Endothelial cell of umbilical vein (primary cell): ENCODE results near the gene PAX5. TPM values are rescaled to one million over a fixed set of nuclear protein-coding genes. Genes with fewer than 3 reads are reported as not detected.

ENCODE experiments used
- BruUV-seq: library from RNA; stranded (reverse); fragments of 400-500 nt; replicated peaks from 2 replicates; lab custom pipeline; 2021; lab: Mats Ljungman, UMichigan
- CTCF ChIA-PET: fragments of 300-600, 350-600 bp; sonication (Branson Sonifier 250); formaldehyde crosslinking; loops from one replicate; lab custom pipeline; 2021; ENCODE audit warnings: antibody characterized with exemption, inconsistent platforms; lab: Charles Lee
- POLR2A ChIA-PET: fragments of 300-600, 350-600 bp; sonication (Branson Sonifier 250); formaldehyde crosslinking; loops from one replicate; lab custom pipeline; 2021; ENCODE audit warnings: antibody characterized with exemption, inconsistent platforms; lab: Charles Lee
- DNase-seq: peaks from one replicate; pipeline ENCODE4 v3.0.0-alpha.2; 2011; ENCODE audit warnings: low read depth, low spot score
- FAIRE-seq: peaks from 2 replicates; lab custom pipeline; 2011; peaks lifted over from hg19 to GRCh38; lab: Jason Lieb, UNC
- H2AFZ ChIP-seq: 2 replicates; pipeline ENCODE4 v1.6.0; 2012; ENCODE audit warnings: low read depth, low read length, control low read depth, inconsistent platforms
- H3K27ac ChIP-seq: 2 replicates; pipeline ENCODE4 v1.5.1; 2011; ENCODE audit warnings: low read depth, mild to moderate bottlenecking, control low read depth, low read length, moderate library complexity; ENCODE audit not compliant: insufficient read depth
- H3K27me3 ChIP-seq, 2 experiments: 2 replicates each; pipeline versions ENCODE4 v1.6.0 to v1.6.1; 2011; ENCODE audit warnings: low read length in 2 of 2, mixed read lengths in 1 of 2; ENCODE audit not compliant: control insufficient read depth in 2 of 2, insufficient read depth in 2 of 2
- H3K36me3 ChIP-seq, 2 experiments: 2 replicates in 1 of 2; 3 replicates in 1 of 2; pipeline ENCODE4 v1.5.1; 2011; ENCODE audit warnings: low read length in 2 of 2, mild to moderate bottlenecking in 1 of 2, moderate library complexity in 1 of 2; ENCODE audit not compliant: control insufficient read depth in 2 of 2, insufficient read depth in 2 of 2; ENCODE audit errors: extremely low read depth in 1 of 2
- H3K4me1 ChIP-seq: 3 replicates; pipeline ENCODE4 v1.5.1; 2011; ENCODE audit warnings: mild to moderate bottlenecking, low read length; ENCODE audit not compliant: control insufficient read depth, insufficient read depth; ENCODE audit errors: extremely low read depth
- H3K4me2 ChIP-seq: 2 replicates; pipeline ENCODE4 v1.6.1; 2011; ENCODE audit warnings: low read length, control low read depth, mixed read lengths; ENCODE audit not compliant: insufficient read depth
- H3K4me3 ChIP-seq, 3 experiments: fragments of 200-600 bp in 1 of 3; sonication (generic), shearing (Covaris generic) in 1 of 3; replicated peaks in 1 of 3; 2 replicates each; pipeline ENCODE4 v1.5.1; 2011 to 2016; ENCODE audit warnings: control low read depth in 3 of 3, low read length in 3 of 3, mild to moderate bottlenecking in 2 of 3, inconsistent platforms in 1 of 3, low read depth in 1 of 3, moderate library complexity in 1 of 3; ENCODE audit not compliant: insufficient read depth in 1 of 3
- H3K79me2 ChIP-seq: 2 replicates; pipeline ENCODE4 v1.6.0; 2012; ENCODE audit warnings: low read length, inconsistent platforms; ENCODE audit not compliant: control insufficient read depth, insufficient read depth
- H3K9ac ChIP-seq: replicated peaks from 2 replicates; pipeline ENCODE3; 2011; ENCODE audit warnings: low read length, control low read depth; ENCODE audit not compliant: insufficient read depth; ENCODE audit errors: extremely low read depth
- H3K9me1 ChIP-seq: replicated peaks from 3 replicates; pipeline ENCODE4 v1.6.0; 2011; ENCODE audit warnings: mild to moderate bottlenecking, low read length; ENCODE audit not compliant: control insufficient read depth, insufficient read depth; ENCODE audit errors: extremely low read depth
- H3K9me3 ChIP-seq: replicated peaks from 2 replicates; pipeline ENCODE4 v1.5.1; 2012; ENCODE audit warnings: low read length, inconsistent platforms; ENCODE audit not compliant: control insufficient read depth, insufficient read depth
- H4K20me1 ChIP-seq: replicated peaks from 2 replicates; pipeline ENCODE3; 2011; ENCODE audit warnings: mild to moderate bottlenecking, low read length; ENCODE audit not compliant: control insufficient read depth, insufficient read depth; ENCODE audit errors: extremely low read depth
- CTCF ChIP-seq, 2 donors: IDR thresholded peaks; 1 replicate in 1 of 2; 2 replicates in 1 of 2; pipeline ENCODE4 v1.5.1; 2011; ENCODE audit warnings: low read length in 2 of 2, mild to moderate bottlenecking in 2 of 2, moderate library complexity in 2 of 2, control low read depth in 1 of 2, inconsistent platforms in 1 of 2, low read depth in 1 of 2; ENCODE audit not compliant: insufficient read depth in 1 of 2; ENCODE audit errors: extremely low read depth in 1 of 2
- EZH2 ChIP-seq: IDR thresholded peaks from 2 replicates; pipeline ENCODE4 v1.6.1; 2012; ENCODE audit warnings: borderline replicate concordance, low read depth, mild to moderate bottlenecking, moderate library complexity, low read length, inconsistent platforms; ENCODE audit not compliant: severe bottlenecking
- FOS ChIP-seq: IDR thresholded peaks from 2 replicates; pipeline ENCODE4 v1.6.1; 2011; ENCODE audit warnings: mild to moderate bottlenecking, low read length, moderate library complexity, borderline replicate concordance; ENCODE audit not compliant: insufficient read depth
- GATA2 ChIP-seq: IDR thresholded peaks from 2 replicates; pipeline ENCODE4 v1.7.0; 2011; ENCODE audit warnings: low read depth, mild to moderate bottlenecking, moderate library complexity, mixed read lengths, low read length; ENCODE audit not compliant: insufficient read length, insufficient read depth
- JUN ChIP-seq: IDR thresholded peaks from 2 replicates; pipeline ENCODE4 v1.6.1; 2011; ENCODE audit warnings: borderline replicate concordance, low read depth; ENCODE audit not compliant: insufficient read length, insufficient read depth
- MYC ChIP-seq: IDR thresholded peaks from one replicate; pipeline ENCODE4 v1.6.1; 2011; ENCODE audit warnings: mild to moderate bottlenecking, low read depth, low read length
- POLR2A ChIP-seq: IDR thresholded peaks from 2 replicates; pipeline ENCODE4 v1.6.1; 2012; ENCODE audit warnings: low read depth, mild to moderate bottlenecking, control low read depth, low read length
- POLR2AphosphoS5 ChIP-seq: IDR thresholded peaks from 2 replicates; pipeline ENCODE4 v1.6.1; 2012; ENCODE audit warnings: low read depth, mild to moderate bottlenecking, control low read depth, low read length, moderate library complexity; ENCODE audit not compliant: insufficient read depth
- dilution Hi-C: fragments of 300-500 bp; cut with MboI; formaldehyde crosslinking; loops from one replicate; pipeline ENCODE4 v1.15.0; 2019; ENCODE audit warnings: low sequenced_read_pairs; ENCODE audit not compliant: extremely low pct_ligation_motif_present
- intact Hi-C: fragments of 100-400 bp; cut with micrococcal nuclease; formaldehyde crosslinking; loops from one replicate; pipeline ENCODE4 v1.10.0; 2022
- polyA plus RNA-seq, 4 experiments: library from polyadenylated mRNA; depleted of rRNA in 3 of 4; stranded (reverse) in 3 of 4; unstranded in 1 of 4; fragments of >200 nt; gene quantifications; 2 replicates each; pipeline versions ENCODE4 v1.2.1 to v1.2.3, GENCODE V29; 2011 to 2012; ENCODE audit warnings: missing spikeins in 1 of 4
- total RNA-seq: library from RNA; stranded (reverse); gene quantifications from 2 replicates; pipeline ENCODE4 v1.2.3, GENCODE V29; 2021
- TF ChIP-seq, protein P1 (sequence below): IDR thresholded peaks from 2 replicates; pipeline ENCODE4 v1.6.1; 2011; ENCODE audit not compliant: insufficient read depth, insufficient read length

The PAX5 gene
- total and polyA plus RNA-seq, 2 donors (not counting 3 experiments of a cell fraction or from before 2014, with no cell fraction given) = not detected

DNA sequence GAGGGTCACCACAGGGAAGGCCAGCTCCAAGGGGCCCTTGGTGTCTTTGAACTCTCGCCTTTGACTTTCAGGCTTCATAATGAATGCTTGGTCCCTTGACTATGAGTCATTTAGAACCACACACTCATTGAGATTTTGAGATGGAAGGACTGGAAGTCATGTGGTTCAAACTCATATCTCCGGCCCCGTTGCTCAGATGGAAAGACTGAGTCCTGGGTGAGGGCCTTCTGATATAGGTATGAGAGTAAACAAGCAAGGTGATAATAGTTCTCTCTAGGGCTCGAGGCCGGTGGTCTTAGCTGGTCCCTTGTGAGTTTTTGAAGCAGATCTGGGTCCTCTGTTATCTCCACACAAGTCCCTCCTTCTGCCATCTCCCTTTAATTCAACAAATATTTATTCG, 210.6 kb downstream of the PAX5 start:
- Histone ChIP-seq H3K79me2 (no peaks in the 10 kb centered on the region), H3K36me3 (no peaks in the 10 kb centered on the region), H2AFZ (no peak overlapping the region), H3K4me2 (no peak overlapping the region), H4K20me1 (no peaks in the 10 kb centered on the region), H3K4me3 (no peak overlapping the region), H3K9ac (no peak overlapping the region), H3K9me3 (no peaks in the 10 kb centered on the region), H3K4me1 (no peaks in the 10 kb centered on the region), H3K27me3 (peaks cover 35% of the 10 kb centered on the region in 2 experiments), H3K9me1 (no peaks in the 10 kb centered on the region), H3K27ac (no peak overlapping the region)
- BruUV-seq = no TSS peak
- DNase-seq (no peak), FAIRE-seq (no peak)
- CTCF ChIA-PET = no interaction called here
- dilution Hi-C loops (no loop called here), intact Hi-C loops (no loop called here)
- POLR2A ChIA-PET = no interaction called here
- TF ChIP-seq POLR2A (no peak), GATA2 (no peak), POLR2AphosphoS5 (no peak), CTCF (IDR thresholded peaks at IDR 0.05; ENCODE audit: extremely low read depth in 1 of 2, insufficient read depth in 1 of 2, low read depth in 1 of 2, low read length in 2 of 2) (no peak), MYC (no peak), EZH2 (no peak), JUN (no peak), FOS (no peak)
- TF ChIP-seq, protein P1, sequence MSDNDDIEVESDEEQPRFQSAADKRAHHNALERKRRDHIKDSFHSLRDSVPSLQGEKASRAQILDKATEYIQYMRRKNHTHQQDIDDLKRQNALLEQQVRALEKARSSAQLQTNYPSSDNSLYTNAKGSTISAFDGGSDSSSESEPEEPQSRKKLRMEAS = no peak
